Esophagus muscularis mucosa (tissue), 4 donors: ENCODE measurements around the gene C1QC. TPM values are rescaled to one million over a fixed set of nuclear protein-coding genes. Genes with fewer than 3 reads are reported as not detected.

Experiments
- DNase-seq: peaks from one replicate; pipeline ENCODE4 v3.0.0-alpha.2; 2017; ENCODE audit errors: extremely low spot score
- H3K27ac ChIP-seq, 4 donors: fragments of 200-600 bp; sonication (generic); replicated peaks in 1 of 4; 1 replicate in 3 of 4; 2 replicates in 1 of 4; pipeline ENCODE4 v1.5.1; 2016 to 2019; ENCODE audit warnings: mild to moderate bottlenecking in 1 of 4
- H3K27me3 ChIP-seq, 4 donors: fragments of 200-600 bp; sonication (generic); one replicate each; pipeline versions ENCODE4 v1.5.1 to v1.6.0; 2016 to 2019
- H3K36me3 ChIP-seq, 4 donors: fragments of 200-600 bp; sonication (generic); one replicate each; pipeline ENCODE4 v1.5.1; 2016 to 2019
- H3K4me1 ChIP-seq, 4 donors: fragments of 200-600 bp; sonication (generic); one replicate each; pipeline ENCODE4 v1.5.1; 2016 to 2019
- H3K4me3 ChIP-seq, 4 donors: fragments of 200-600 bp; sonication (generic); 1 replicate in 2 of 4; 2 replicates in 2 of 4; pipeline ENCODE4 v1.5.1; 2016 to 2019; ENCODE audit warnings: mild to moderate bottlenecking in 4 of 4, moderate library complexity in 1 of 4
- H3K9me3 ChIP-seq, 4 donors: fragments of 200-600 bp; sonication (generic); 1 replicate in 3 of 4; 2 replicates in 1 of 4; pipeline ENCODE4 v1.5.1; 2016 to 2019
- CTCF ChIP-seq, 3 experiments: fragments of 200-600 bp in 2 of 3; fragments of 450-650 bp in 1 of 3; sonication (generic) in 2 of 3; IDR thresholded peaks; one replicate each; pipeline ENCODE4 v1.5.1; 2017 to 2019; ENCODE audit warnings: antibody characterized with exemption in 3 of 3, mild to moderate bottlenecking in 2 of 3, moderate library complexity in 1 of 3
- EP300 ChIP-seq: sonication (generic); formaldehyde crosslinking; IDR thresholded peaks from one replicate; pipeline ENCODE4 v1.6.1; 2017; ENCODE audit warnings: antibody characterized with exemption
- POLR2A ChIP-seq: fragments of 450-650 bp; IDR thresholded peaks from one replicate; pipeline ENCODE4 v1.6.1; 2017; ENCODE audit warnings: antibody characterized with exemption, moderate library complexity, mild to moderate bottlenecking, low read depth
- POLR2AphosphoS5 ChIP-seq, 2 donors: sonication (generic); formaldehyde crosslinking; IDR thresholded peaks; one replicate each; pipeline ENCODE4 v1.6.1; 2017; ENCODE audit warnings: antibody characterized with exemption in 2 of 2
- whole genome bisulfite sequencing: methylation state at CpG from one replicate; pipeline ENCODE4 v1.1.5; 2018; 5-methylcytosine and 5-hydroxymethylcytosine counted together
- intact Hi-C: fragments of 100-400 bp; cut with DNase I; formaldehyde crosslinking; loops from one replicate; pipeline ENCODE4 v1.15.1; 2023
- total RNA-seq, 4 donors: library from RNA; depleted of rRNA; stranded (reverse); fragments of >200 nt; gene quantifications; one replicate each; pipeline versions ENCODE4 v1.1.0 to v1.2.1, GENCODE V29; 2016

C1QC gene
- total RNA-seq, 4 donors from 2014 or later = 171 to 311 (median 181) TPM

DNA sequence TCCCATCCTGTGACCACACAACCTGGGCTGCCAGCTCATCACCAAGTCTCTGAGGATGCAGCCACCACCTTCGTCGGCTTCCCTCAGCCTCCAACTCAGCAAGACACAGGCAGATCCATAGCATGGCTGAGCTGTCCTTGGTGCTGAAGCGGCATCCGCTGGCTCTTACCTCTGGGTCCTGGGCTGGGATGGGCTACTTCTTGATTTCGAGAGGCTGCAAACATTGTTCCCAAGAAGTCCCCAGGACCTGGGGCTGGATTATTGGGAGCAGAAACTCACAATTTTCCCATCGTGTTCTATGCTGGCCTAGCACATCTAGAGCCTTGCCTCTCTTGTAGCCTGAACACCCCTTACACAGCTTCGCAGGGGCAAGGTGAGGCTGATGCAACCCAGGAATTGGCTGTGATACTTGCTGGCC lies 31.9 kb upstream of the C1QC start:
- Histone ChIP-seq H3K27ac (no peak overlapping the region), H3K27me3 (peaks cover 0 to 98% (median 6%) of the 10 kb centered on the region in 4 donors), H3K4me3 (no peak overlapping the region), H3K36me3 (no peaks in the 10 kb centered on the region), H3K4me1 (no peaks in the 10 kb centered on the region), H3K9me3 (no peaks in the 10 kb centered on the region)
- no peak for DNase-seq
- WGBS = 23% methylated on average over 7 of the region's 7 CpGs
- TF ChIP-seq CTCF (IDR thresholded peaks at IDR 0.05) = no peak
- TF ChIP-seq POLR2AphosphoS5 (IDR thresholded peaks at IDR 0.05) = no peak
- no peak for TF ChIP-seq EP300
- no peak for TF ChIP-seq POLR2A
- intact Hi-C loops = no loop called here

- intact Hi-C loops = no loop called here
- TF ChIP-seq EP300 = no peak
- TF ChIP-seq CTCF (IDR thresholded peaks at IDR 0.05) = no peak
- TF ChIP-seq POLR2A = no peak
- no peak for TF ChIP-seq POLR2AphosphoS5 (IDR thresholded peaks at IDR 0.05)
- Histone ChIP-seq H3K36me3 (no peaks in the 10 kb centered on the region), H3K4me1 (no peaks in the 10 kb centered on the region), H3K4me3 (no peak overlapping the region), H3K27me3 (peaks cover 0 to 99% (median 4%) of the 10 kb centered on the region in 4 donors), H3K27ac (no peak overlapping the region), H3K9me3 (no peaks in the 10 kb centered on the region)
- WGBS = 33% methylated on average over 9 of the region's 12 CpGs
- DNase-seq = no peak
Observed at GRCh38 chr1:22612671-22613571, 30.5 kb upstream of the C1QC start.

DNA sequence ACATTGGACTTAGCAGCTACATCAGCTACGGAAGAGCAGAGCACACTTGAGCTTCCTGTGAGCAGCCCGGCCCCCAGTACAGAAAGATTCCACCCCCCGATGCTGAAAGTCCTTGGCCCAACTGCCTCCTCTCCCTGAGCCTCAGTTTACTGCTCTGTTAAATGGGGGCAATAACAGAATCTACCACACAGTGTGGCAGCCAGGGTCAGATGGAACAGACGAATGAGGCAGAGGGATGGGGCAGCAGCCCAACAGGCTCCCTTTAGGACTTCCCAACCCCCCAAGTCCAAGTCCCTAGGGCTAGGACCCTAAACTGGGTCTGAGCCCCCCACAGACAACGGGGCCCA lies 29.9 kb upstream of the C1QC start:
- Histone ChIP-seq H3K27ac (no peak overlapping the region), H3K4me1 (no peaks in the 10 kb centered on the region), H3K36me3 (no peaks in the 10 kb centered on the region), H3K4me3 (no peak overlapping the region), H3K27me3 (peaks cover 0 to 99% (median 3%) of the 10 kb centered on the region in 4 donors), H3K9me3 (no peaks in the 10 kb centered on the region)
- no peak for DNase-seq
- 52% methylated on average over 4 of the region's 5 CpGs for WGBS
- TF ChIP-seq POLR2A = no peak
- intact Hi-C loops = no loop called here

GRCh38 chr1:22613951-22614350 lies 29.5 kb upstream of the C1QC start:
- TF ChIP-seq CTCF (IDR thresholded peaks at IDR 0.05) (no peak), POLR2A (no peak), EP300 (no peak), POLR2AphosphoS5 (IDR thresholded peaks at IDR 0.05) (no peak)
- no peaks in the 10 kb centered on the region for H3K4me1 ChIP-seq
- no peak for DNase-seq
- intact Hi-C loops = no loop called here
- WGBS = 61% methylated on average over 6 of the region's 12 CpGs
- no peak overlapping the region for H3K4me3 ChIP-seq
- H3K27me3 ChIP-seq = peaks cover 0 to 99% (median under 1%) of the 10 kb centered on the region in 4 donors
- no peaks in the 10 kb centered on the region for H3K36me3 ChIP-seq
- no peak overlapping the region for H3K27ac ChIP-seq
- no peaks in the 10 kb centered on the region for H3K9me3 ChIP-seq

- DNase-seq = no peak
- Histone ChIP-seq H3K4me1 (no peaks in the 10 kb centered on the region), H3K27me3 (peaks cover 0 to 99% (median 0%) of the 10 kb centered on the region in 4 donors), H3K4me3 (no peak overlapping the region), H3K9me3 (no peaks in the 10 kb centered on the region), H3K36me3 (no peaks in the 10 kb centered on the region), H3K27ac (no peak overlapping the region)
- 62% methylated on average over 2 of the region's 2 CpGs for WGBS
- TF ChIP-seq EP300 (no peak), POLR2A (no peak), CTCF (IDR thresholded peaks at IDR 0.05) (no peak), POLR2AphosphoS5 (IDR thresholded peaks at IDR 0.05) (no peak)
- intact Hi-C loops = no loop called here
Observed at GRCh38 chr1:22615886-22616285, 27.5 kb upstream of the C1QC start.
